Measurements from ENCODE around the gene NOL3. TPM values are rescaled to one million over a fixed set of nuclear protein-coding genes. Genes with fewer than 3 reads are reported as not detected.

Gene NOL3
- total and polyA plus RNA-seq, 2 donors (not counting 3 experiments of a cell fraction or from before 2014, with no cell fraction given), result 16.0 to 19.4 TPM

DNA sequence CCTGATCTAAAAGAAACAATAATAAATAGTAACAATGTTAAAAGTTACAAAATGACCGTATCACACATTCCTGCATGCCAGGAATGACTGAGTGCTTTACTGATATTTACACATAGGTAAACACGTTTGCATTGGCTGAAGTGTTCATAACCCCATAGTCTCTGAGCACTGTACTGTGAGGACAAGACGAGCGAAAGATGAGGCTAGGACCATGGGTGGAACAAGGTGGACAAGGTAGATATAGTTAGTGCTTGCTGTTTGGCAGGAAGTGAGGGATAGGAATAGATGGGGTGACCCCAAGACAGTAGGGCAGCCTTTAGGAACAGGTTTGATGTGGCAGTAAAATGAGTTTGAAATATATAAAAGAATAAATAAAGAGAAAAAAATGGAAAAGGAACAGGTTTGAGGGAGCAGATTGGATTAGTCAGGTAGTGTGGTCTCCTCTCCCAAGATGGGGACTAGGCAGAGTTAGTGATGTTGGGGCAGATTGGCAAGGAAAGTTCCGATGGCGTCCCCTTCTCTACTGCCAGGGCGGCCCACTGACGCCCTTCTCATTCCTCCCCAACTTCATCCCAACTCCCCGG is 21.2 kb downstream of the NOL3 start:
- no TSS peak for BruUV-seq (replicated peaks)
- peak overlapping the region in 2 of 3 experiments; percentile 10 to 54 for H3K4me3 ChIP-seq (replicated peaks in 1 of 3; ENCODE audit: insufficient read depth in 1 of 3, low read depth in 1 of 3, low read length in 3 of 3)
- peaks cover 9 to 21% of the 10 kb centered on the region in 2 experiments for H3K36me3 ChIP-seq (ENCODE audit: control insufficient read depth in 2 of 2, extremely low read depth in 1 of 2, insufficient read depth in 2 of 2, low read length in 2 of 2)
- H3K27me3 ChIP-seq (ENCODE audit: control insufficient read depth in 2 of 2, insufficient read depth in 2 of 2, low read length in 2 of 2), result no peaks in the 10 kb centered on the region
- no peak overlapping the region for H3K9ac ChIP-seq (replicated peaks; ENCODE audit: extremely low read depth, insufficient read depth, low read length)
- intact Hi-C loops (cut with micrococcal nuclease), result loop anchor here (5.0 to 10.0 kb wide), 2 partner anchors 36 to 203 kb away; partner anchors contain the start of genes TMEM208 and TPPP3
- H3K9me1 ChIP-seq (replicated peaks; ENCODE audit: control insufficient read depth, extremely low read depth, insufficient read depth, low read length), result no peaks in the 10 kb centered on the region
- peak overlapping the region; percentile 12 for H3K4me2 ChIP-seq (ENCODE audit: insufficient read depth, low read length)
- peaks cover 36% of the 10 kb centered on the region for H3K4me1 ChIP-seq (ENCODE audit: control insufficient read depth, extremely low read depth, insufficient read depth, low read length)
- H4K20me1 ChIP-seq (replicated peaks; ENCODE audit: control insufficient read depth, extremely low read depth, insufficient read depth, low read length), result no peaks in the 10 kb centered on the region
- ChIA-PET POLR2A (no interaction called here), CTCF (no interaction called here)
- no peaks in the 10 kb centered on the region for H3K9me3 ChIP-seq (replicated peaks; ENCODE audit: control insufficient read depth, insufficient read depth, low read length)
- FAIRE-seq (no peak), DNase-seq (ENCODE audit: low read depth, low spot score) (no peak)
- no peak overlapping the region for H3K27ac ChIP-seq (ENCODE audit: insufficient read depth, low read depth, low read length)
- H2AFZ ChIP-seq (ENCODE audit: low read depth, low read length), result peak overlapping the region; percentile 19
- H3K79me2 ChIP-seq (ENCODE audit: control insufficient read depth, insufficient read depth, low read length), result peaks cover 43% of the 10 kb centered on the region
- TF ChIP-seq EZH2 (IDR thresholded peaks at IDR 0.05; ENCODE audit: borderline replicate concordance, low read depth, low read length, severe bottlenecking) (no peak), CTCF (IDR thresholded peaks at IDR 0.05; ENCODE audit: extremely low read depth in 1 of 2, insufficient read depth in 1 of 2, low read depth in 1 of 2, low read length in 2 of 2) (no peak), POLR2AphosphoS5 (IDR thresholded peaks at IDR 0.05; ENCODE audit: insufficient read depth, low read depth, low read length) (no peak), POLR2A (IDR thresholded peaks at IDR 0.05; ENCODE audit: low read depth, low read length) (no peak), GATA2 (IDR thresholded peaks at IDR 0.05; ENCODE audit: insufficient read depth, insufficient read length, low read depth, low read length) (no peak), FOS (IDR thresholded peaks at IDR 0.05; ENCODE audit: borderline replicate concordance, insufficient read depth, low read length) (no peak), MAX (IDR thresholded peaks at IDR 0.05; ENCODE audit: insufficient read depth, insufficient read length) (no peak), JUN (IDR thresholded peaks at IDR 0.05; ENCODE audit: borderline replicate concordance, insufficient read depth, insufficient read length, low read depth) (no peak), MYC (IDR thresholded peaks at IDR 0.05; ENCODE audit: low read depth, low read length) (no peak)
- dilution Hi-C loops (cut with MboI; ENCODE audit: extremely low pct_ligation_motif_present, low sequenced_read_pairs), result no loop called here
